K562 (cell line): ENCODE measurements around the gene GPR37L1. TPM values are rescaled to one million over a fixed set of nuclear protein-coding genes. Genes with fewer than 3 reads are reported as not detected.
A peak's percentile ranks its signal among the peaks of the same experiment; 100 is the strongest.

Experiments used
- BCOR ChIP-seq: fragments of 450-650 bp; IDR thresholded peaks from 2 replicates; pipeline ENCODE4 v1.6.1; 2016
- CHD2 ChIP-seq: IDR thresholded peaks from 2 replicates; pipeline ENCODE4 v1.6.1; 2011; ENCODE audit warnings: low read depth, low read length
- CXXC5 ChIP-seq: fragments of 250-450 bp; sonication (Bioruptor Pico); IDR thresholded peaks from 2 replicates; pipeline ENCODE4 v1.8.0; 2022; ENCODE audit warnings: inconsistent platforms, mild to moderate bottlenecking, moderate library complexity
- NUFIP1 ChIP-seq: fragments of 450-650 bp; IDR thresholded peaks from 2 replicates; pipeline ENCODE4 v1.6.1; 2018; ENCODE audit not compliant: partially characterized antibody
- PML ChIP-seq: IDR thresholded peaks from 2 replicates; pipeline ENCODE4 v1.6.1; 2012; ENCODE audit warnings: low read length, inconsistent platforms
- RBM25 ChIP-seq: fragments of 200-400 bp; formaldehyde crosslinking; IDR thresholded peaks from 2 replicates; pipeline ENCODE4 v1.6.1; 2018; ENCODE audit warnings: low read length, low read depth, moderate library complexity; ENCODE audit not compliant: severe bottlenecking
- SMAD4 ChIP-seq: fragments of 250-450 bp; sonication (Bioruptor Pico); conservative IDR thresholded peaks from 2 replicates; pipeline ENCODE4 v1.8.0; 2021; ENCODE audit warnings: inconsistent platforms, mild to moderate bottlenecking, moderate library complexity
- SRF ChIP-seq, 2 experiments: fragments of 250-450, 450-650 bp in 1 of 2; sonication (Bioruptor Pico) in 1 of 2; sonication (generic) in 1 of 2; formaldehyde crosslinking; IDR thresholded peaks; 2 replicates each; pipeline versions ENCODE4 v1.5.0 to v1.5.1; 2020 to 2022; ENCODE audit warnings: mild to moderate bottlenecking in 1 of 2, missing genetic modification reagents in 1 of 2
- TEAD1 ChIP-seq, 2 experiments: fragments of 450-650 bp in 1 of 2; sonication (generic) in 1 of 2; formaldehyde crosslinking; IDR thresholded peaks; 2 replicates each; pipeline versions ENCODE4 v1.4.0 to v1.8.0; 2020 to 2022; ENCODE audit warnings: mild to moderate bottlenecking in 2 of 2, missing genetic modification reagents in 1 of 2
- TRIM24 ChIP-seq, 2 experiments: fragments of 450-650 bp; IDR thresholded peaks; 2 replicates each; pipeline ENCODE4 v1.6.1; 2016
- ZFP30 ChIP-seq: fragments of 250-450 bp; sonication (Bioruptor Pico); IDR thresholded peaks from 2 replicates; pipeline ENCODE4 v1.8.0; 2022; ENCODE audit warnings: moderate library complexity, mild to moderate bottlenecking, inconsistent platforms, borderline replicate concordance
- ZNF124 ChIP-seq: sonication (generic); formaldehyde crosslinking; IDR thresholded peaks from 2 replicates; pipeline ENCODE4 v1.8.1; 2022; ENCODE audit warnings: missing genetic modification reagents
- ZNF232 ChIP-seq: sonication (generic); formaldehyde crosslinking; IDR thresholded peaks from 2 replicates; pipeline ENCODE4 v1.8.0; 2022; ENCODE audit warnings: mild to moderate bottlenecking, missing genetic modification reagents
- ZNF263 ChIP-seq: sonication (generic); formaldehyde crosslinking; IDR thresholded peaks from 2 replicates; pipeline ENCODE4 v1.8.0; 2022; ENCODE audit warnings: mild to moderate bottlenecking, missing genetic modification reagents, borderline replicate concordance
- ZNF75A ChIP-seq: fragments of 450-650 bp; formaldehyde crosslinking; IDR thresholded peaks from 2 replicates; pipeline ENCODE4 v1.4.0; 2020; ENCODE audit warnings: mild to moderate bottlenecking
- polyA plus RNA-seq, 8 experiments: library from polyadenylated mRNA; depleted of rRNA in 4 of 8; stranded (reverse) in 5 of 8; unstranded in 3 of 8; fragments of >200 nt; fragmentation: Nextera tagmentation in 2 of 8; fragmentation: Illumina TruSeq in 1 of 8; extraction: Ambion mirVana in 2 of 8; extraction: Trizol in 1 of 8; gene quantifications; 2 replicates each; pipeline versions ENCODE4 v1.2.1 to v1.2.3, GENCODE V29; 2011 to 2014; ENCODE audit warnings: inconsistent platforms in 1 of 8, missing spikeins in 1 of 8
- total RNA-seq, 7 experiments: library from RNA; depleted of rRNA in 6 of 7; stranded (reverse); fragments of >200 nt in 6 of 7; fragmentation: Illumina TruSeq in 2 of 7; extraction: Trizol in 2 of 7; gene quantifications; 2 replicates each; pipeline versions ENCODE4 v1.2.1 to v1.2.3, GENCODE V29; 2011 to 2021; ENCODE audit warnings: low replicate concordance in 1 of 7
- TF ChIP-seq, protein P1 (sequence below): sonication (generic); formaldehyde crosslinking; IDR thresholded peaks from 2 replicates; pipeline ENCODE4 v1.8.0; 2023; ENCODE audit warnings: mild to moderate bottlenecking, missing genetic modification reagents
- TF ChIP-seq, protein P2 (sequence below), 2 experiments: IDR thresholded peaks; 2 replicates each; pipeline ENCODE4 v1.6.1; 2011; ENCODE audit warnings: borderline replicate concordance in 1 of 2, control low read depth in 1 of 2, low read depth in 1 of 2, low read length in 1 of 2, mild to moderate bottlenecking in 1 of 2, mixed read lengths in 1 of 2, moderate library complexity in 1 of 2; ENCODE audit not compliant: insufficient read depth in 1 of 2, insufficient read length in 1 of 2, poor library complexity in 1 of 2, severe bottlenecking in 1 of 2; ENCODE audit errors: extremely low read depth in 1 of 2
- TF ChIP-seq, protein P3 (sequence below): fragments of 150-350 bp; conservative IDR thresholded peaks from 2 replicates; pipeline ENCODE4 v1.6.1; 2014; ENCODE audit warnings: low read length
- TF ChIP-seq, protein P4 (sequence below): fragments of 450-650 bp; formaldehyde crosslinking; IDR thresholded peaks from 2 replicates; pipeline ENCODE4 v1.4.0; 2020; ENCODE audit warnings: mild to moderate bottlenecking, moderate library complexity
- TF ChIP-seq, protein P5 (sequence below): fragments of 450-650 bp; formaldehyde crosslinking; IDR thresholded peaks from 2 replicates; pipeline ENCODE4 v1.4.0; 2020; ENCODE audit warnings: mild to moderate bottlenecking, moderate library complexity

The GPR37L1 gene
- total and polyA plus RNA-seq, 9 of the 15 experiments (the other 6 are each of a cell fraction or from before 2014, with no cell fraction given): not detected

DNA sequence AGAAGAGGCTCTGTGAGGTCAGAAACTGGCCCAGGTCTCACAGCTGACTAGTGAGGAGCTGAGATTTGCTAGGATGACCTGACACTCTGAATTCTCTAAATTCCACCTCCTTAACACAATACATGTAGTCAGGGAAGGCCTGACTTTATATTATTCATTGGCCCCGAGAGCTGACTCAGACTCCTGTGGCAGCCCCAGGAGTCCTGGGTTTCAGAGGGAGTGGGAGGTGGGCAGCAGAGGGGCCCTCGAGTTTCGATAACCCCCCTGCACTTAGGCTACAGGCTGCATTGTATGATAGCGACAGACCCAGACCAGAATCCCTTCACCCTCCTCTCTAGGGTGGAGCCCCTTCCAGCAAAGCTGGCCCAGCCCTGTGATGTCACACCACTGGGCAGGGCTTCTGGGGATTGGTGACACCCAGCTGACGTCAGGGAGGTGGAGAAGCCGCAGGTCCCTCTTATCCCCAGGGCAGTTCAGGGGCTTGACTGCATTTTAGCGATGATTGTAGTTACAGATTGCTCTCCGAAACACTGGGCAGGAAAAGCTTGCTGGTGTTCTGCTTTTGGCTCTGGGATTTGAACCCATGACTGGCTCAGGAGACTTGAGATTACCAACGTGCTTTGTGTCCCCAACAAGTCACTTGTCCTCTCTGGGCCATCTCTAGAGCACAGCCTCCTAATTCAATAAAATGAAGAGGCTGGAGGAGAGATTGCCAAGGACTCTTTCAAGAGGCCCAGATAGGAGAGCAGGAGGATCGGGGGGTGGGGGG, 17.0 kb upstream of the GPR37L1 start (continued):
- TF ChIP-seq ZNF263 (CRISPR knock-in tag) (no peak), PML (no peak), ZNF232 (CRISPR knock-in tag) (no peak), ZNF124 (CRISPR knock-in tag) (no peak), NUFIP1 (no peak), BCOR (peak; percentile 84), ZFP30 (no peak), CXXC5 (CRISPR knock-in tag) (peak; percentile 27; the same call in 1 of the 2 replicates), SRF (CRISPR knock-in tag; IDR thresholded peaks at IDR 0.05) (no peak; a peak in 1 of 4 replicates), TEAD1 (CRISPR knock-in tag; IDR thresholded peaks at IDR 0.05) (no peak), TRIM24 (IDR thresholded peaks at IDR 0.05) (no peak), CHD2 (no peak), RBM25 (peak; percentile 61), SMAD4 (CRISPR knock-in tag) (no peak), ZNF75A (no peak)
- TF ChIP-seq, protein P1, sequence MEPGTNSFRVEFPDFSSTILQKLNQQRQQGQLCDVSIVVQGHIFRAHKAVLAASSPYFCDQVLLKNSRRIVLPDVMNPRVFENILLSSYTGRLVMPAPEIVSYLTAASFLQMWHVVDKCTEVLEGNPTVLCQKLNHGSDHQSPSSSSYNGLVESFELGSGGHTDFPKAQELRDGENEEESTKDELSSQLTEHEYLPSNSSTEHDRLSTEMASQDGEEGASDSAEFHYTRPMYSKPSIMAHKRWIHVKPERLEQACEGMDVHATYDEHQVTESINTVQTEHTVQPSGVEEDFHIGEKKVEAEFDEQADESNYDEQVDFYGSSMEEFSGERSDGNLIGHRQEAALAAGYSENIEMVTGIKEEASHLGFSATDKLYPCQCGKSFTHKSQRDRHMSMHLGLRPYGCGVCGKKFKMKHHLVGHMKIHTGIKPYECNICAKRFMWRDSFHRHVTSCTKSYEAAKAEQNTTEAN (CRISPR knock-in tag): no peak
- TF ChIP-seq, protein P2, sequence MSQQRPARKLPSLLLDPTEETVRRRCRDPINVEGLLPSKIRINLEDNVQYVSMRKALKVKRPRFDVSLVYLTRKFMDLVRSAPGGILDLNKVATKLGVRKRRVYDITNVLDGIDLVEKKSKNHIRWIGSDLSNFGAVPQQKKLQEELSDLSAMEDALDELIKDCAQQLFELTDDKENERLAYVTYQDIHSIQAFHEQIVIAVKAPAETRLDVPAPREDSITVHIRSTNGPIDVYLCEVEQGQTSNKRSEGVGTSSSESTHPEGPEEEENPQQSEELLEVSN (IDR thresholded peaks at IDR 0.05; ENCODE audit: borderline replicate concordance in 1 of 2, extremely low read depth in 1 of 2, insufficient read depth in 1 of 2, insufficient read length in 1 of 2, low read depth in 1 of 2, low read length in 1 of 2, poor library complexity in 1 of 2, severe bottlenecking in 1 of 2): no peak
- TF ChIP-seq, protein P3, sequence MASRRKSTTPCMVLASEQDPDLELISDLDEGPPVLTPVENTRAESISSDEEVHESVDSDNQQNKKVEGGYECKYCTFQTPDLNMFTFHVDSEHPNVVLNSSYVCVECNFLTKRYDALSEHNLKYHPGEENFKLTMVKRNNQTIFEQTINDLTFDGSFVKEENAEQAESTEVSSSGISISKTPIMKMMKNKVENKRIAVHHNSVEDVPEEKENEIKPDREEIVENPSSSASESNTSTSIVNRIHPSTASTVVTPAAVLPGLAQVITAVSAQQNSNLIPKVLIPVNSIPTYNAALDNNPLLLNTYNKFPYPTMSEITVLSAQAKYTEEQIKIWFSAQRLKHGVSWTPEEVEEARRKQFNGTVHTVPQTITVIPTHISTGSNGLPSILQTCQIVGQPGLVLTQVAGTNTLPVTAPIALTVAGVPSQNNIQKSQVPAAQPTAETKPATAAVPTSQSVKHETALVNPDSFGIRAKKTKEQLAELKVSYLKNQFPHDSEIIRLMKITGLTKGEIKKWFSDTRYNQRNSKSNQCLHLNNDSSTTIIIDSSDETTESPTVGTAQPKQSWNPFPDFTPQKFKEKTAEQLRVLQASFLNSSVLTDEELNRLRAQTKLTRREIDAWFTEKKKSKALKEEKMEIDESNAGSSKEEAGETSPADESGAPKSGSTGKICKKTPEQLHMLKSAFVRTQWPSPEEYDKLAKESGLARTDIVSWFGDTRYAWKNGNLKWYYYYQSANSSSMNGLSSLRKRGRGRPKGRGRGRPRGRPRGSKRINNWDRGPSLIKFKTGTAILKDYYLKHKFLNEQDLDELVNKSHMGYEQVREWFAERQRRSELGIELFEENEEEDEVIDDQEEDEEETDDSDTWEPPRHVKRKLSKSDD: no peak
- TF ChIP-seq, protein P4, sequence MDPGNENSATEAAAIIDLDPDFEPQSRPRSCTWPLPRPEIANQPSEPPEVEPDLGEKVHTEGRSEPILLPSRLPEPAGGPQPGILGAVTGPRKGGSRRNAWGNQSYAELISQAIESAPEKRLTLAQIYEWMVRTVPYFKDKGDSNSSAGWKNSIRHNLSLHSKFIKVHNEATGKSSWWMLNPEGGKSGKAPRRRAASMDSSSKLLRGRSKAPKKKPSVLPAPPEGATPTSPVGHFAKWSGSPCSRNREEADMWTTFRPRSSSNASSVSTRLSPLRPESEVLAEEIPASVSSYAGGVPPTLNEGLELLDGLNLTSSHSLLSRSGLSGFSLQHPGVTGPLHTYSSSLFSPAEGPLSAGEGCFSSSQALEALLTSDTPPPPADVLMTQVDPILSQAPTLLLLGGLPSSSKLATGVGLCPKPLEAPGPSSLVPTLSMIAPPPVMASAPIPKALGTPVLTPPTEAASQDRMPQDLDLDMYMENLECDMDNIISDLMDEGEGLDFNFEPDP (CRISPR knock-in tag): no peak
- TF ChIP-seq, protein P5, sequence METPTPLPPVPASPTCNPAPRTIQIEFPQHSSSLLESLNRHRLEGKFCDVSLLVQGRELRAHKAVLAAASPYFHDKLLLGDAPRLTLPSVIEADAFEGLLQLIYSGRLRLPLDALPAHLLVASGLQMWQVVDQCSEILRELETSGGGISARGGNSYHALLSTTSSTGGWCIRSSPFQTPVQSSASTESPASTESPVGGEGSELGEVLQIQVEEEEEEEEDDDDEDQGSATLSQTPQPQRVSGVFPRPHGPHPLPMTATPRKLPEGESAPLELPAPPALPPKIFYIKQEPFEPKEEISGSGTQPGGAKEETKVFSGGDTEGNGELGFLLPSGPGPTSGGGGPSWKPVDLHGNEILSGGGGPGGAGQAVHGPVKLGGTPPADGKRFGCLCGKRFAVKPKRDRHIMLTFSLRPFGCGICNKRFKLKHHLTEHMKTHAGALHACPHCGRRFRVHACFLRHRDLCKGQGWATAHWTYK (CRISPR knock-in tag): no peak
